IPS-20b (cell line): Measurements from ENCODE around the gene RGS5.

ENCODE experiments used
- H3K27ac ChIP-seq: one replicate; pipeline ENCODE4 v1.5.1; 2013; ENCODE audit warnings: low read length
- H3K27me3 ChIP-seq: 2 replicates; pipeline ENCODE4 v1.6.1; 2013; ENCODE audit warnings: mild to moderate bottlenecking, low read length, inconsistent platforms; ENCODE audit not compliant: insufficient read depth
- H3K36me3 ChIP-seq: 2 replicates; pipeline ENCODE4 v1.6.1; 2013; ENCODE audit warnings: low read depth, mild to moderate bottlenecking, inconsistent platforms, low read length, moderate library complexity; ENCODE audit not compliant: insufficient read depth
- H3K4me1 ChIP-seq: 2 replicates; pipeline ENCODE4 v1.6.1; 2013; ENCODE audit warnings: mild to moderate bottlenecking, control low read depth, inconsistent platforms, low read length, moderate library complexity; ENCODE audit not compliant: insufficient read depth
- H3K4me3 ChIP-seq: 2 replicates; pipeline ENCODE4 v1.5.1; 2013; ENCODE audit warnings: mild to moderate bottlenecking, low read length, inconsistent platforms
- H3K9ac ChIP-seq: 2 replicates; pipeline ENCODE4 v1.6.1; 2013; ENCODE audit warnings: low read depth, mild to moderate bottlenecking, inconsistent platforms, low read length, moderate library complexity
- H3K9me3 ChIP-seq: 2 replicates; pipeline ENCODE4 v1.6.1; 2013; ENCODE audit warnings: mild to moderate bottlenecking, low read depth, low read length, inconsistent platforms; ENCODE audit not compliant: insufficient read depth

The RGS5 gene

DNA sequence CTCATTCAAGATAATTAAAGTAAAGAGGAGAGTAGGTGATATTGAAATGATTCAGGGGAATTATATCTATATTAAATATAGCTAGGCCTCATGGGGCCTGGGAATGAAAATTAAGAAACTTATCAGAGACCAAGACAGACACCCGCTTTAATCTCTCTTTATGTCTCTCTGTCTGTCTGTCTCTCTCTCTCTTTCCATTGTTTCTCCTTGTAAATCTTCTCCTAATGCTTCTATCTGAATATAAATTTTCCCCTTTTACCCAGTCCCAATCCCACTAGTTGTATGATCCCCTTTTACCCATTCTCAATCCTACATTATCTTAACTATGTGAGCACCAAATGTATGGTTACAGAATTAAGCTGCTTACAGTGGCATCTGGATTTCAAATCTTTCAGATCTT lies 61.2 kb downstream of the RGS5 start:
- Histone ChIP-seq H3K9ac (no peak overlapping the region), H3K36me3 (no peaks in the 10 kb centered on the region), H3K4me3 (no peak overlapping the region), H3K27ac (no peak overlapping the region), H3K9me3 (no peaks in the 10 kb centered on the region), H3K27me3 (no peaks in the 10 kb centered on the region), H3K4me1 (no peaks in the 10 kb centered on the region)

DNA sequence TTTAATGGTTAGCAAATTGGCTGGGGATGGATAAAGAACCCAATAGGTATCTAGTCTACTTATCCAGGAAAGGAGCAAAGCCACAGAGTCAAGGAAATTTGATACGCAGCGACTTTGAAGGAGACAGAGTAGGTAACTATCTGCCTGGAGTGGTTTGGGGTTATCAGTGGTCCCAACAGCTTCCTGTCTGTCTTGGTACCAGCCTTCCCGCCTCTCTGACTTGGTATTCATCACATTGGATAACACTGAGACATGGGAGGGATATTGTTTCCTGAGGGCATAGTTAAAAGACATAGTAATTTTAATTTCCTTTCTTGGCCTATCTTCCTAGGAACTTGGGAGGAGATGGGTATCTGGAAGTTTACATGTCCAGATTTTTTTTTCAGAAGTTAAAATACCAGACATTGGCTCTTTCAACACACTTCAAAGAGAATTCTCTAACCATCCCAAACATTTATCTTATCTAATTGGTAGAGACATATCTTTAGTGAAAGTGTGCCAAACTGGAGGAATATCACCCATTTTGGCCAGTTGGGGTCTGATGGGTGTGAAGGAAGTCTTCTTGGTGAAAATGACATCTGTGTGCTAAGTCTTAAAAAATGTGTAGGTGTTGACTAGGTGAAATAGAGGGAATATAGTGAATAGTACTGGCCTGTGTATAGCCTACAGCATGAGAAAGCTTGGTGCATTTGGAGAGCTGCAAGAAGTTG lies 65.0 kb downstream of the RGS5 start:
- H3K9me3 ChIP-seq = no peaks in the 10 kb centered on the region
- H3K27me3 ChIP-seq = no peaks in the 10 kb centered on the region
- no peak overlapping the region for H3K27ac ChIP-seq
- no peak overlapping the region for H3K4me3 ChIP-seq
- no peaks in the 10 kb centered on the region for H3K4me1 ChIP-seq
- H3K9ac ChIP-seq = no peak overlapping the region
- H3K36me3 ChIP-seq = no peaks in the 10 kb centered on the region

DNA sequence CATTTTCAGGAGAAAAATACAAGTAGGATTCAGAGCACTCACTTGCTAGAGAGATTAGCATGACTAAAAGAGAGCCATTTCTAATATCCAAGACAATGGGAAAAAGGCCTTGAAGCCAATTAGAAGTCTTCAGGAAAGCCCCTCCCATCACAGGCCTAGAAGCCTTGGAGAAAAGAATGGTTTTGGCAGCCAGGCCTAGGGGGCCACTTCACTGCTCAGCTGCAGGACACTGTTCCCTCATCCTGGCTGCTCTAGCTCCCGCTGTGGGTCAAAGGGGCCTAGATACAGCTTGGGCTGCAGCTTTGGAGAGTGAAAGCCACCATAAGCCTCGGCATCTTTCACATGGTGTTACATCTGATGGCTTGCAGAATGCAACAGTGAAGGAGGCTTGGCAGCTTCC lies 70.7 kb downstream of the RGS5 start:
- no peaks in the 10 kb centered on the region for H3K9me3 ChIP-seq
- H3K4me1 ChIP-seq = no peaks in the 10 kb centered on the region
- no peaks in the 10 kb centered on the region for H3K36me3 ChIP-seq
- no peaks in the 10 kb centered on the region for H3K27me3 ChIP-seq
- no peak overlapping the region for H3K9ac ChIP-seq
- H3K4me3 ChIP-seq = no peak overlapping the region
- no peak overlapping the region for H3K27ac ChIP-seq

DNA sequence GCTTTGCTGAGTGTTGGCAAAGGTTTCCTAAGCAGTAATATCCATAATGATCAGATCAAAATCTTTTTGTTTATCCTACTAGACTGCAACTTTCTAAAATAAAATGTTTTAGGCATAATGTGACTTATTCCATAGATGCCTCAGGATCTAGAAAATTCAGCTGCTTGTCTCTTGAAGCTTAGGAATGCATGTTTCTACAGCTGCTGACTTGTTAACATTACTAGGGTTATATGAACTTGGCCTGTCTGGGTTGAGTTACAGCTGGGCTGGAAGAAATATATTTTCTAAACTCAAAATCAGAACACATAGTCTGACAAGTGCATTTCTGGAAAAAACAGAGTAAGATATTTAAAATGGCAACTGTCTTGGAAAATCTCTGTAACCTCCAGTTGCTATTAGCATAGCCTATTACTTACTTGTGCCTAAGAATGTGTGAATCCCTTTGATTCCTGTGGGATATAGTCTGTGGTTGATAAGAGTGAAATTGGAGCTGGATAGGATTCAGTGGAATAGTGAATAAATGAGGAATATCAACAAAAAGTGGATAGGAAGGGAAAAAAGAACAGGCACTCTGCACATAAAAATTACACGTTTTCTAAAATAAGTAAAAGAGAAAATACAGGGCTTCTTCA lies 72.4 kb downstream of the RGS5 start:
- no peaks in the 10 kb centered on the region for H3K4me1 ChIP-seq
- no peaks in the 10 kb centered on the region for H3K36me3 ChIP-seq
- no peaks in the 10 kb centered on the region for H3K27me3 ChIP-seq
- no peak overlapping the region for H3K4me3 ChIP-seq
- no peak overlapping the region for H3K9ac ChIP-seq
- no peaks in the 10 kb centered on the region for H3K9me3 ChIP-seq
- no peak overlapping the region for H3K27ac ChIP-seq

DNA sequence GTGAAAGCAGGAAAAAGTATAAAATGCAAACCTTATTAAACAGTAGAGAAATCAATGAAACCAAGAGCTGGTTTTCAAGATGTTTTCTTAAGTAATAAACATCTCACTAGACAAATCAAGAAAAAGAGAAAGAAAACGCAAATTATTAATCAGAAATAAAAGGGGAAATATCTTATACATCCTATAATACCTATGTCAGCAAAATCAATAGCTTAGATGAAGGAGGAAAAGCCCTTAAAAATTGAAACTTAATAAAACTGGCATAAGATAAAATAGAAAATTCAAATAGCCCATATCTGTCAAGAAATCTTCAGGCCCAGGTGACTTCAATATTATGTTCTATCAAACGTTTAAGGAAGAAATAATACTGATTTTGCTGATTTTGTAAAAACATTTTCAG lies 74.4 kb downstream of the RGS5 start:
- Histone ChIP-seq H3K27me3 (no peaks in the 10 kb centered on the region), H3K4me1 (no peaks in the 10 kb centered on the region)

DNA sequence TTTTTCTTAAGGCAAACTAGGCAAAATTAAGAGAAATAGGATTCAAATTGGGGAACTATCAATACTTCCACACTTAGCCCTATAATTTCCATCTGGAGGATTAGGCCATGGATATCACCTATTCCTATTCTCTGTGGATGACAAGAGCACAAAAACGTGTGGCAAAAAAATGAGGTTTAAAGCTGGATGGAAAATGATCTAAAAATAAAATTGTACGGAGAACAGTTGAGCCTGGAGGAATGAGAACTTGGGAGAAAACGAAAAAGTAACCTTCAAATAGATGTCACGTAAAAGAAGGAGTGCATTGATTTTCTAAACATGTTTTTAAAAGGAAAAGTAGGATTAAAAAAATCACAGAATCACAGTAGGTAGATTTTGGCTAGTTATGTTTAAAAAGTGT lies 77.9 kb downstream of the RGS5 start:
- H3K27me3 ChIP-seq = no peaks in the 10 kb centered on the region
- H3K4me3 ChIP-seq = no peak overlapping the region
- H3K27ac ChIP-seq = no peak overlapping the region
- no peaks in the 10 kb centered on the region for H3K36me3 ChIP-seq
- no peaks in the 10 kb centered on the region for H3K4me1 ChIP-seq
- no peaks in the 10 kb centered on the region for H3K9me3 ChIP-seq
- no peak overlapping the region for H3K9ac ChIP-seq

More for the DNA sequence above, 74.4 kb downstream of the RGS5 start:
- Histone ChIP-seq H3K4me3 (no peak overlapping the region), H3K9ac (no peak overlapping the region), H3K27ac (no peak overlapping the region), H3K36me3 (no peaks in the 10 kb centered on the region), H3K9me3 (no peaks in the 10 kb centered on the region)

DNA sequence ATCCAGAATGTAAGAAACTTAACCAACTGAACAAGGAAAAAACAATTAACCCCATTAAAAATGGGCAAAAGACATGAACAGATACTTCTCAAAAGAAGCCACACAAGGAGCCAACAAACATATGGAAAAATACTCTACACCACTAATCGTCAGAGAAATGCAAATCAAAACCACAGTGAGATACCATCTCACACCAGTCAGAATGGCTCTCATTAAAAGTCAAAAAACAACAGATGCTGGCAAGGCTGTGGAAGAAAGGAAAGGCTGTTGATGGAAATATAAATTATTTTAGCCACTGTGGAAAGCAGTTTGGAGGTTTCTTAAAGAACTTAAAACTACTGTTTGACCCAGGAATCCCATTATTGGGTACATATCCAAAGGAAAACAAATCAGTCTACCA lies 82.3 kb downstream of the RGS5 start:
- H3K36me3 ChIP-seq = no peaks in the 10 kb centered on the region
- no peak overlapping the region for H3K9ac ChIP-seq
- H3K27ac ChIP-seq = no peak overlapping the region
- H3K9me3 ChIP-seq = no peaks in the 10 kb centered on the region
- no peak overlapping the region for H3K4me3 ChIP-seq
- H3K27me3 ChIP-seq = no peaks in the 10 kb centered on the region
- no peaks in the 10 kb centered on the region for H3K4me1 ChIP-seq

DNA sequence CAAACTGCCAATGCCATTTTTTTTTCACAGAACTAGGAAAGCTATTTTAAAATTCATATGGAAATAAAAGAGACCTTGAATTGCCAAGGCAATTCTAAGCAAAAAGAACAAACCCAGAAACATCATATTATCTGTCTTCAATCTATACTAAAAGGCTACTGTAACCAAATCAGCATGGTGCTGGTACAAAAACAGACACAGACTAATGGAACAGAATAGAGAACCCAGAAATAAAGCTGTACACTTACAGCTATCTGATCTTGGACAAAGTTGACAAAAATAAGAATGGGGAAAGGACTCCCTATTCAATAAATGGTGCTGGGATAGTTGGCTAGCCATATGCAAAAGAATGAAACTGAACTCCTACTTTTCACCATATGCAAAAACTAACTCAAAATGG lies 83.0 kb downstream of the RGS5 start:
- no peaks in the 10 kb centered on the region for H3K36me3 ChIP-seq
- no peak overlapping the region for H3K27ac ChIP-seq
- no peaks in the 10 kb centered on the region for H3K27me3 ChIP-seq
- H3K9ac ChIP-seq = no peak overlapping the region
- no peak overlapping the region for H3K4me3 ChIP-seq
- H3K4me1 ChIP-seq = no peaks in the 10 kb centered on the region
- no peaks in the 10 kb centered on the region for H3K9me3 ChIP-seq

DNA sequence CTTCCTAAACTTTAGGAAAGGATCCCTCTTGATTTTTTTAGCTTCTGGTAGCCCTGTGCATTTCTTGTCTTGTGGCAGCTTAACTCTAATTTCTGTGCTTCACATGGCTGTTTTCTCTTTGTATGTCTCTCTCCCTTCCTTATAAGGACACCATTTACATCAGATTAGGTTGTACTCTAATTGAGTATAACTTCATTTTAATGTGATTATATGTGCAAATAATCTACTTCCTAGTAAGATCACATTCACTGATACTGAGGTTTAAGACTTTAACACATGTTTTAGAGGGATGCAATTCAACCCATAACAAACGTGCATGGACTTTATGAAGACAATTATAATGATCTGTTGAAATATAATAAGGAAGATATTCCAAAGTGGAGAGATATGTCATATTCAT lies 86.8 kb downstream of the RGS5 start:
- H3K4me3 ChIP-seq = no peak overlapping the region
- H3K27me3 ChIP-seq = no peaks in the 10 kb centered on the region
- no peaks in the 10 kb centered on the region for H3K36me3 ChIP-seq
- H3K9me3 ChIP-seq = no peaks in the 10 kb centered on the region
- H3K4me1 ChIP-seq = no peaks in the 10 kb centered on the region
- no peak overlapping the region for H3K27ac ChIP-seq
- no peak overlapping the region for H3K9ac ChIP-seq

DNA sequence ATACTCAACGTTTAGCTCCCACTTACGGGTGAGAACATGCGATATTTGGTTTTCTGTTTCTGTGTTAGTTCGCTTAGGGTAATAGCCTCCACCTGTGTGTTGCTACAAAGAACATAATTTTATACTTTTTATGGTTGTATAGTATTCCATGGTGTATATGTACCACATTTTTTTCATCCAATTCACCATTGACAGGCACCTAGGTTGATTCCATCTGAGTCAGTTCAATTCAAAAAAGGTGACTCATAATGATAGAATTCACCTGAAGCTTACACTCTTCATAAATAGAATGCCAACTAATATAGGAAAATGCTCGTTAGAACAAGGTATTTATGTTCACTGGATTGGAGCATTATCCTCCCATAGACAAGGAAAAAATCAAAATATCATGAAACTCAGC lies 95.1 kb downstream of the RGS5 start:
- H3K4me1 ChIP-seq = no peaks in the 10 kb centered on the region
- no peak overlapping the region for H3K27ac ChIP-seq
- no peak overlapping the region for H3K9ac ChIP-seq
- H3K36me3 ChIP-seq = no peaks in the 10 kb centered on the region
- no peaks in the 10 kb centered on the region for H3K27me3 ChIP-seq
- 0 out of 2 replicates have a peak, but pooled peaks cover 4% of the 10 kb centered on the region for H3K9me3 ChIP-seq
- H3K4me3 ChIP-seq = no peak overlapping the region

DNA sequence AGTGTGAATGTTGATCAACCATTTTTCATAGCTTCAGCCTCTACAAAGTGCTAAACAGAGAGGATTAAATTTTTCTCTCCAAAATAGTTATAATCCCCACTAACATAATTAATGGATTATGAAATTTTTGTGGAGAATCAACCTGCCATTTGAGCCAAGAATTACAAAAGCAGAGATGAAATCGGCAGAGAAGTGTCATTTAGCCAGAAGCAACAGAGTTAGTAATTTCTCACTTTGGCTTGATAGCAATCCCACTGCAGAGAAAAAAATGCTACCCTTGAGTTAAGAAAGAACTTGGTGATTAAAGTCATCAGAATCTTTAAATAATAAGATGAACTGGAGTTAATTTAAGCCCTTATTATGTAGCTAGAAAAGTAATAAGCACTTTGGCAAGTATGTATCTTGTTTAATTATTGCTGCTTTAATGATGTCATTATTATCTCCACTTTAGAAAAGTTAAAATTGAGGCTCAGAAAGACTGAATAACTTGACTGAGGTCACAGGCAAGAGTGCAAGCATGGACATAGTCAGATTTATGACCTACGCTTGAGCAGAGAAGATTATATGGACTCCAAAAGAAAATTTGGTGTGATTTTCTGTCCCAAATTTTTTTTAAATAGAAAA lies 96.2 kb downstream of the RGS5 start:
- no peaks in the 10 kb centered on the region for H3K36me3 ChIP-seq
- H3K4me1 ChIP-seq = no peaks in the 10 kb centered on the region
- H3K9me3 ChIP-seq = 0 out of 2 replicates have a peak, but pooled peaks cover 4% of the 10 kb centered on the region
- H3K27me3 ChIP-seq = no peaks in the 10 kb centered on the region
- no peak overlapping the region for H3K9ac ChIP-seq
- no peak overlapping the region for H3K27ac ChIP-seq
- H3K4me3 ChIP-seq = no peak overlapping the region
